Tibial nerve (tissue), 4 donors: ENCODE measurements around the gene SMIM23.

Experiments
- CTCF ChIP-seq, 5 experiments: fragments of 200-600 bp in 3 of 5; fragments of 450-650 bp in 2 of 5; sonication (generic) in 3 of 5; IDR thresholded peaks; one replicate each; pipeline ENCODE4 v1.5.1; 2016 to 2019; ENCODE audit warnings: antibody characterized with exemption in 5 of 5, mild to moderate bottlenecking in 3 of 5, moderate library complexity in 2 of 5
- EP300 ChIP-seq, 2 donors: sonication (generic); formaldehyde crosslinking; IDR thresholded peaks; one replicate each; pipeline ENCODE4 v1.6.1; 2017; ENCODE audit warnings: antibody characterized with exemption in 2 of 2, mild to moderate bottlenecking in 1 of 2
- POLR2A ChIP-seq, 2 donors: fragments of 450-650 bp; IDR thresholded peaks; one replicate each; pipeline ENCODE4 v1.6.1; 2017; ENCODE audit warnings: antibody characterized with exemption in 2 of 2, mild to moderate bottlenecking in 2 of 2, moderate library complexity in 2 of 2

- TF ChIP-seq POLR2A (IDR thresholded peaks at IDR 0.05), result no peak
- TF ChIP-seq CTCF (IDR thresholded peaks at IDR 0.05), result no peak
- no peak for TF ChIP-seq EP300 (IDR thresholded peaks at IDR 0.05)
Observed at GRCh38 chr5:171816666-171817065, 31.0 kb downstream of the SMIM23 start.
